Tibial nerve (tissue), 4 donors: ENCODE measurements around the gene NDUFA11. TPM values are rescaled to one million over a fixed set of nuclear protein-coding genes. Genes with fewer than 3 reads are reported as not detected.
"Not testable (repeated sequence)": the region's sequence is repeated elsewhere in the genome, so short reads cannot be mapped to it uniquely, and the experiment has no call there.

Source experiments
- DNase-seq, 2 donors: peaks; one replicate each; pipeline ENCODE4 v3.0.0-alpha.2; 2019; ENCODE audit warnings: low spot score in 2 of 2
- H3K27ac ChIP-seq, 4 donors: fragments of 200-600 bp; sonication (generic) in 3 of 4; one replicate each; pipeline ENCODE4 v1.5.1; 2017 to 2019; ENCODE audit warnings: mild to moderate bottlenecking in 1 of 4
- H3K27me3 ChIP-seq, 2 donors: fragments of 200-600 bp; sonication (generic) in 1 of 2; one replicate each; pipeline versions ENCODE4 v1.5.1 to v1.6.0; 2017 to 2019
- H3K36me3 ChIP-seq, 3 donors: fragments of 200-600 bp; sonication (generic); one replicate each; pipeline ENCODE4 v1.5.1; 2018 to 2019
- H3K4me1 ChIP-seq, 4 donors: fragments of 200-600 bp; sonication (generic) in 3 of 4; one replicate each; pipeline ENCODE4 v1.5.1; 2017 to 2019
- H3K4me3 ChIP-seq, 4 donors: fragments of 200-600 bp; sonication (generic) in 3 of 4; one replicate each; pipeline ENCODE4 v1.5.1; 2017 to 2019; ENCODE audit warnings: mild to moderate bottlenecking in 1 of 4, moderate library complexity in 1 of 4
- H3K9me3 ChIP-seq, 4 donors: fragments of 200-600 bp; sonication (generic) in 3 of 4; one replicate each; pipeline ENCODE4 v1.5.1; 2017 to 2019
- EP300 ChIP-seq, 2 donors: sonication (generic); formaldehyde crosslinking; IDR thresholded peaks; one replicate each; pipeline ENCODE4 v1.6.1; 2017; ENCODE audit warnings: antibody characterized with exemption in 2 of 2, mild to moderate bottlenecking in 1 of 2
- POLR2A ChIP-seq, 2 donors: fragments of 450-650 bp; IDR thresholded peaks; one replicate each; pipeline ENCODE4 v1.6.1; 2017; ENCODE audit warnings: antibody characterized with exemption in 2 of 2, mild to moderate bottlenecking in 2 of 2, moderate library complexity in 2 of 2
- WGBS, 2 donors: methylation state at CpG; one replicate each; pipeline ENCODE4 v1.1.5; 2018; 5-methylcytosine and 5-hydroxymethylcytosine counted together
- total RNA-seq, 4 donors: library from RNA; depleted of rRNA; stranded (reverse); fragments of >200 nt; gene quantifications; one replicate each; pipeline ENCODE4 v1.1.0, GENCODE V29; 2016
- TF ChIP-seq, protein P1 (sequence below), 5 experiments: fragments of 200-600 bp in 3 of 5; fragments of 450-650 bp in 2 of 5; sonication (generic) in 3 of 5; IDR thresholded peaks; one replicate each; pipeline ENCODE4 v1.5.1; 2016 to 2019; ENCODE audit warnings: antibody characterized with exemption in 5 of 5, mild to moderate bottlenecking in 3 of 5, moderate library complexity in 2 of 5

The NDUFA11 gene
- total RNA-seq, 4 donors from 2014 or later, result 184 to 350 (median 216) TPM

DNA sequence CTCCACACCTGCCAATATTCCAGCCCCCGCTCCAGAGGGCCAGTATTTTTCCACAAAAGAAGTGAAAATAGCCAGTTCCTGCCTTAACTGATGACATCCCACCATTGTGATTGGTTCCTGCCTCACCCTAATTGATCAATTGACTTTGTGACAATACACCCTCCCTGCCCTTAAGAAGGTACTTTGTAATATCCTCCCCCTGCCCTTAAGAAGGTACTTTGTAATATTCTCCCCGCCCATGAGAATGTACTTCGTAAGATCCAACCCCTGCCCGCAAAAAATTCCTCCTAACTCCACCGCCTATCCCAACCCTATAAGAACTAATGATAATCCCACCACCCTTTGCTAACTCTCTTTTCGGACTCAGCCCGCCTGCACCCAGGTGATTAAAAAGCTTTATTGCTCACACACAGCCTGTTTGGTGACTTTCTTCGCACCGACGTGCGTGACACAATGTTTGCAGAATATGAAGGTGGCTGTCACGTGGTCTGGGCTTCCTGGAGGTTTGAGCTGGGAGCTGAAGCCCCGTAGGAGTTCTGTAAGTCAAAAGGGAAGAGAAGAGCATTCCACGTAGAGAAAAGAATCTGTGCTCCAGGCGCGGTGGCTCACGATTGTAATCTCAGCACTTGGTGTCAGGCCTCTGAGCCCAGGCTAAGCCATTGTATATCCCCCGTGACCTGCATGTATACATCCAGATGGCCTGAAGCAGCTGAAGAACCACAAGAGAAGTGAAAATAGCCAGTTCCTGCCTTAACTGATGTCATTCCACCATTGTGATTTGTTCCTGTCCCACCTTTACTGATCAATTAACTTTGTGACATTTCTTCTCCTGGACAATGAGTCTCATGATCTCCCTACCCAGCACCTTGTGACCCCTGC is 46.1 kb downstream of the NDUFA11 start:
- TF ChIP-seq, protein P1, sequence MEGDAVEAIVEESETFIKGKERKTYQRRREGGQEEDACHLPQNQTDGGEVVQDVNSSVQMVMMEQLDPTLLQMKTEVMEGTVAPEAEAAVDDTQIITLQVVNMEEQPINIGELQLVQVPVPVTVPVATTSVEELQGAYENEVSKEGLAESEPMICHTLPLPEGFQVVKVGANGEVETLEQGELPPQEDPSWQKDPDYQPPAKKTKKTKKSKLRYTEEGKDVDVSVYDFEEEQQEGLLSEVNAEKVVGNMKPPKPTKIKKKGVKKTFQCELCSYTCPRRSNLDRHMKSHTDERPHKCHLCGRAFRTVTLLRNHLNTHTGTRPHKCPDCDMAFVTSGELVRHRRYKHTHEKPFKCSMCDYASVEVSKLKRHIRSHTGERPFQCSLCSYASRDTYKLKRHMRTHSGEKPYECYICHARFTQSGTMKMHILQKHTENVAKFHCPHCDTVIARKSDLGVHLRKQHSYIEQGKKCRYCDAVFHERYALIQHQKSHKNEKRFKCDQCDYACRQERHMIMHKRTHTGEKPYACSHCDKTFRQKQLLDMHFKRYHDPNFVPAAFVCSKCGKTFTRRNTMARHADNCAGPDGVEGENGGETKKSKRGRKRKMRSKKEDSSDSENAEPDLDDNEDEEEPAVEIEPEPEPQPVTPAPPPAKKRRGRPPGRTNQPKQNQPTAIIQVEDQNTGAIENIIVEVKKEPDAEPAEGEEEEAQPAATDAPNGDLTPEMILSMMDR (IDR thresholded peaks at IDR 0.05), result no peak
- TF ChIP-seq EP300 (IDR thresholded peaks at IDR 0.05) (no peak), POLR2A (IDR thresholded peaks at IDR 0.05) (no peak)
- Histone ChIP-seq H3K36me3 (no peaks in the 10 kb centered on the region), H3K4me1 (no peaks in the 10 kb centered on the region), H3K27me3 (peaks cover 0 to 10% of the 10 kb centered on the region in 2 donors), H3K27ac (no peak overlapping the region), H3K9me3 (peaks cover 0 to 4% (median 0%) of the 10 kb centered on the region in 4 donors), H3K4me3 (no peak overlapping the region)
- DNase-seq, result no peak
- WGBS, 2 donors, result 80 to 83% methylated on average over 18 of the region's 18 CpGs

- H3K9me3 ChIP-seq, H3K27me3 ChIP-seq, H3K27ac ChIP-seq, H3K36me3 ChIP-seq, H3K4me1 ChIP-seq, H3K4me3 ChIP-seq, DNase-seq: not testable (repeated sequence)
- WGBS, 2 donors, result 66 to 70% methylated on average over 9 of the region's 9 CpGs
These were observed 48.4 kb downstream of the NDUFA11 start for GRCh38 chr19:5855151-5855550.

DNA sequence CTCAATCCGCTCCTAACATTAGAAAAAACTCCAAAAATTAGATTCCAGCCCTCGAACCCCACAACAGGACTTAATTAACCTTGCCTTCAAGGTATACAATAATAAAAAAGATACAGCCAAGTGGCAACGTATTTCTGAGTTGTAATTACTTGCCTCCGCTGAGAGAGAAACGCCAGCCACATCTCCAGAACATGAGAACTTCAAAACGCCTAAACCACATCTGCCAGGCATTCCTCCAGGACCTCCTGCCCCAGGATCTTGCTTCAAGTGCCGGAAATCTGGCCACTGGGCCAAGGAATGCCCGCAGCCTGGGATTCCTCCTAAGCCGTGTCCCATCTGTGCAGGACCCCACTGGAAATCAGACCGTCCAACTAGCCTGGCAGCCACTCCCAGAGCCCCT is 49.5 kb downstream of the NDUFA11 start:
- DNase-seq, H3K27me3 ChIP-seq, H3K36me3 ChIP-seq, H3K4me1 ChIP-seq, H3K9me3 ChIP-seq, H3K27ac ChIP-seq, H3K4me3 ChIP-seq: not testable (repeated sequence)
- WGBS, 2 donors, result 68 to 73% methylated on average over 10 of the region's 10 CpGs

DNA sequence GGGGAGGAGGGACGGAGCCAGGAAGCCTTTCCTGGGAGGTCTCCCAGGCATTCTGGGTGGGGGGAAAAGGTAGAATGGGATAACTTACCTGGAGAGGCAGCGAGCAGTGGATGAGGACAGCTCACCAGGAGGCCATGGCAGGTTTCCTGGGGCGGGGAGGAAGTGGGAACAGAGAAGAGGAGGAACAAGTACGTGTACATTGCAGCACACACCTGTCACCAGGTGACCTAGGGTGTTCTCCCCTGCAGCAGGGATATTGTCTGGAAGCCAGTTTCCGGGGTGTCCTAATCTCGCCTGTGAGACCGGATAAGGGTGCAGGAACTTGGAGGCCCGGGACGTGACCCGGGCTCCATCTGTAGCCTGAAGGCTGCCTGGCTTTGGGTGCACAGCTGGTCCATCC is 52.3 kb downstream of the NDUFA11 start, which contains the start of gene FUT3:
TSS of gene FUT3 (minus strand) at position 148 of the 400 bp plus-strand sequence.
- Histone ChIP-seq H3K27me3 (peaks cover 0 to 8% of the 10 kb centered on the region in 2 donors), H3K27ac (peak within 1 kb of the TSS in 1 of 4 donors; percentile 50)
- WGBS, 2 donors, result 78 to 87% methylated on average over 10 of the region's 10 CpGs

GRCh38 chr19:5850743-5851293 is 52.8 kb downstream of the NDUFA11 start:
- peak overlapping the region in 1 of 4 donors; percentile 50 for H3K27ac ChIP-seq
- peaks cover 0 to 6% (median 0%) of the 10 kb centered on the region in 4 donors for H3K4me1 ChIP-seq
- H3K4me3 ChIP-seq, result no peak overlapping the region
- TF ChIP-seq EP300 (IDR thresholded peaks at IDR 0.05) (no peak), POLR2A (IDR thresholded peaks at IDR 0.05) (no peak)
- TF ChIP-seq, protein P1 (IDR thresholded peaks at IDR 0.05), result no peak
- no peak for DNase-seq
- H3K36me3 ChIP-seq, result no peaks in the 10 kb centered on the region
- no peaks in the 10 kb centered on the region for H3K9me3 ChIP-seq
- WGBS, 2 donors, result 12 to 27% methylated on average over 4 to 5 of the region's 5 CpGs
- H3K27me3 ChIP-seq, result peaks cover 0 to 8% of the 10 kb centered on the region in 2 donors

More for the DNA sequence above, 52.3 kb downstream of the NDUFA11 start, which contains the start of gene FUT3:
- Histone ChIP-seq H3K4me3 (no peak within 1 kb of the TSS), H3K9me3 (no peaks in the 10 kb centered on the region), H3K36me3 (no peaks in the 10 kb centered on the region), H3K4me1 (peaks cover 0 to 6% (median 0%) of the 10 kb centered on the region in 4 donors)
- no peak for DNase-seq
- TF ChIP-seq EP300 (IDR thresholded peaks at IDR 0.05), result no peak
- TF ChIP-seq, protein P1 (IDR thresholded peaks at IDR 0.05), result no peak
- TF ChIP-seq POLR2A (IDR thresholded peaks at IDR 0.05), result no peak

- peaks cover 0 to 6% (median 0%) of the 10 kb centered on the region in 4 donors for H3K4me1 ChIP-seq
- H3K9me3 ChIP-seq, result no peaks in the 10 kb centered on the region
- WGBS, 2 donors, result 85 to 86% methylated on average over 6 of the region's 6 CpGs
- peaks cover 0 to 8% of the 10 kb centered on the region in 2 donors for H3K27me3 ChIP-seq
- no peaks in the 10 kb centered on the region for H3K36me3 ChIP-seq
- H3K4me3 ChIP-seq, result no peak overlapping the region
- peak overlapping the region in 1 of 4 donors; percentile 50 for H3K27ac ChIP-seq
- DNase-seq, result no peak
- no peak for TF ChIP-seq EP300 (IDR thresholded peaks at IDR 0.05)
- no peak for TF ChIP-seq POLR2A (IDR thresholded peaks at IDR 0.05)
- TF ChIP-seq, protein P1 (IDR thresholded peaks at IDR 0.05), result no peak
These were observed 53.4 kb downstream of the NDUFA11 start for GRCh38 chr19:5850189-5850588.

GRCh38 chr19:5848621-5849020 is 55.0 kb downstream of the NDUFA11 start:
- not testable (repeated sequence) for H3K4me1 ChIP-seq, H3K36me3 ChIP-seq, H3K4me3 ChIP-seq, DNase-seq, H3K27me3 ChIP-seq, H3K9me3 ChIP-seq
- WGBS, 2 donors, result 37 to 41% methylated on average over 5 of the region's 5 CpGs
- peak overlapping the region in 1 of 4 donors; percentile 45 for H3K27ac ChIP-seq

- 82 to 86% methylated on average over 10 of the region's 10 CpGs for WGBS, 2 donors
- not testable (repeated sequence) for H3K4me3 ChIP-seq
These were observed 55.7 kb downstream of the NDUFA11 start for GRCh38 chr19:5847846-5848245.

More at GRCh38 chr19:5847846-5848245, 55.7 kb downstream of the NDUFA11 start:
- not testable (repeated sequence) for H3K36me3 ChIP-seq, H3K27me3 ChIP-seq, H3K9me3 ChIP-seq, DNase-seq, H3K4me1 ChIP-seq
- peak overlapping the region in 1 of 4 donors; percentile 51 for H3K27ac ChIP-seq
